ENCODE measurements around the gene RFPL4A.
"Not testable (repeated sequence)": the region's sequence is repeated elsewhere in the genome, so short reads cannot be mapped to it uniquely, and the experiment has no call there.

The RFPL4A gene

GRCh38 chr19:55758797-55759196 is at the start of gene RFPL4A:
RFPL4A (plus strand) TSS chr19:55759097; CDS start chr19:55761801, 2,704 bp downstream.
- DNase-seq, result not testable (repeated sequence)

GRCh38 chr19:55711719-55712118 is 47.2 kb upstream of the RFPL4A start:
- no peak for DNase-seq

GRCh38 chr19:55712804-55713631 is 45.9 kb upstream of the RFPL4A start:
- no peak for DNase-seq

- DNase-seq, result no peak
Measured at GRCh38 chr19:55716531-55716930, 42.4 kb upstream of the RFPL4A start.

GRCh38 chr19:55717251-55717650 is 41.6 kb upstream of the RFPL4A start:
- DNase-seq, result no peak

GRCh38 chr19:55717879-55718711 is 40.8 kb upstream of the RFPL4A start:
- not testable (repeated sequence) for DNase-seq

GRCh38 chr19:55720214-55720746 is 38.6 kb upstream of the RFPL4A start:
- DNase-seq, result no peak

- DNase-seq, result no peak
Measured at GRCh38 chr19:55720801-55721200, 38.1 kb upstream of the RFPL4A start.

- DNase-seq, result no peak
Measured at GRCh38 chr19:55723491-55723890, 35.4 kb upstream of the RFPL4A start.

- not testable (repeated sequence) for DNase-seq
Measured at GRCh38 chr19:55730378-55730777, 28.5 kb upstream of the RFPL4A start.

- DNase-seq, result no peak
Measured at GRCh38 chr19:55738302-55738701, 20.6 kb upstream of the RFPL4A start, which contains the start of gene NLRP9. NLRP9 (minus strand) TSS chr19:55738402; CDS start chr19:55738374, 28 bp downstream.

- DNase-seq, result no peak
Measured at GRCh38 chr19:55750715-55751114, 8.2 kb upstream of the RFPL4A start.

- DNase-seq, result no peak
Measured at GRCh38 chr19:55753401-55753800, 5.5 kb upstream of the RFPL4A start.

- not testable (repeated sequence) for DNase-seq
Measured at GRCh38 chr19:55756808-55757207, 2.1 kb upstream of the RFPL4A start.

- no peak for DNase-seq
Measured at GRCh38 chr19:55766466-55766865, 7.6 kb downstream of the RFPL4A start.

GRCh38 chr19:55768818-55769217 is 9.9 kb downstream of the RFPL4A start, which contains the start of gene RFPL4AL1:
RFPL4AL1 (plus strand) TSS chr19:55769118; CDS start chr19:55771805, 2,687 bp downstream.
- DNase-seq, result not testable (repeated sequence)

GRCh38 chr19:55769632-55770031 is 10.7 kb downstream of the RFPL4A start:
- DNase-seq, result not testable (repeated sequence)

- peak in 1 of 3 experiments; percentile 37 for DNase-seq
Measured at GRCh38 chr19:55777528-55777927, 18.6 kb downstream of the RFPL4A start.

- no peak for DNase-seq
Measured at GRCh38 chr19:55778331-55778730, 19.4 kb downstream of the RFPL4A start.

GRCh38 chr19:55781112-55781511 is 22.2 kb downstream of the RFPL4A start:
- no peak for DNase-seq

- no peak for DNase-seq
Measured at GRCh38 chr19:55795021-55795420, 36.1 kb downstream of the RFPL4A start.

GRCh38 chr19:55801416-55801815 is 42.5 kb downstream of the RFPL4A start:
- no peak for DNase-seq

- no peak for DNase-seq
Measured at GRCh38 chr19:55802281-55802680, 43.4 kb downstream of the RFPL4A start.
